Adrenal gland (tissue), 12 donors: ENCODE data around the gene XYLB. TPM values are rescaled to one million over a fixed set of nuclear protein-coding genes. Genes with fewer than 3 reads are reported as not detected.

ENCODE experiments used
- DNase-seq, 7 donors: peaks; one replicate each; pipeline ENCODE4 v3.0.0-alpha.2; 2019 to 2020
- H3K27ac ChIP-seq, 5 donors: fragments of 200-600 bp; sonication (generic) in 4 of 5; 1 replicate in 3 of 5; 2 replicates in 2 of 5; pipeline versions ENCODE4 v1.5.1 to v1.8.0; 2016 to 2020; ENCODE audit warnings: mild to moderate bottlenecking in 1 of 5
- H3K27me3 ChIP-seq: fragments of 200-600 bp; 2 replicates; pipeline ENCODE4 v1.8.0; 2021
- H3K36me3 ChIP-seq, 2 donors: fragments of 200-600 bp; replicated peaks in 1 of 2; 1 replicate in 1 of 2; 2 replicates in 1 of 2; pipeline versions ENCODE4 v1.5.1 to v1.8.0; 2018 to 2022
- H3K4me1 ChIP-seq, 2 donors: fragments of 200-600 bp; replicated peaks in 1 of 2; 1 replicate in 1 of 2; 2 replicates in 1 of 2; pipeline versions ENCODE4 v1.5.1 to v1.8.0; 2018 to 2021
- H3K4me3 ChIP-seq, 4 donors: fragments of 200-600 bp; sonication (generic) in 3 of 4; one replicate each; pipeline ENCODE4 v1.5.1; 2016 to 2018
- H3K9me3 ChIP-seq, 3 donors: fragments of 200-600 bp; sonication (generic) in 1 of 3; replicated peaks in 1 of 3; 1 replicate in 2 of 3; 2 replicates in 1 of 3; pipeline versions ENCODE4 v1.5.1 to v1.8.0; 2016 to 2021
- CTCF ChIP-seq, 6 experiments: fragments of 450-650 bp in 4 of 6; fragments of 200-600 bp in 2 of 6; sonication (generic) in 1 of 6; IDR thresholded peaks; 1 replicate in 5 of 6; 2 replicates in 1 of 6; pipeline versions ENCODE4 v1.5.1 to v1.8.0; 2016 to 2021; ENCODE audit warnings: antibody characterized with exemption in 6 of 6, mild to moderate bottlenecking in 2 of 6, moderate library complexity in 1 of 6
- POLR2A ChIP-seq, 2 donors: fragments of 450-650 bp; IDR thresholded peaks; one replicate each; pipeline ENCODE4 v1.6.1; 2017; ENCODE audit warnings: antibody characterized with exemption in 2 of 2, mild to moderate bottlenecking in 2 of 2, moderate library complexity in 1 of 2
- WGBS, 4 donors: extraction: QIAGEN DNeasy Blood & Tissue Kit in 2 of 4; methylation state at CpG; one replicate each; pipeline versions ENCODE4 v1.1.5 to v1.1.7; 2013 to 2017; 5-methylcytosine and 5-hydroxymethylcytosine counted together
- intact Hi-C, 2 donors: fragments of 100-400 bp; cut with DNase I; formaldehyde crosslinking; loops; one replicate each; pipeline versions ENCODE4 v1.14.1 to v1.15.0; 2022 to 2023
- polyA plus RNA-seq, 3 donors: library from polyadenylated mRNA; stranded (reverse); fragments of 200-250 nt in 2 of 3; fragments of 350-450 nt in 1 of 3; fragmentation: Illumina TruSeq in 1 of 3; extraction: RNeasy Lipid Tissue Mini Kit (QIAGEN cat#74804) in 1 of 3; gene quantifications; one replicate each; pipeline ENCODE4 v1.2.3, GENCODE V29; 2013 to 2014
- total RNA-seq, 9 donors: library from RNA; depleted of rRNA in 4 of 9; stranded (reverse); fragments of >200 nt in 4 of 9; fragments of 120-200 nt in 1 of 9; fragmentation: NEBNext Ultra II Directional in 1 of 9; extraction: Animal tissue kit (Norgen Biotek cat#: 25700) in 1 of 9; gene quantifications; one replicate each; pipeline versions ENCODE4 v1.1.0 to v1.2.4, GENCODE V29; 2013 to 2023
- donor health status: healthy with polysubstance abuse.
- donor health status: Bipolar disorder and iron deficiency.
- donor health status: DM: yes; HTN: yes; CAD: no.
- donor health status: DM: no; HTN: no; CAD: no.
- donor health status: DM: no; HTN: no; CAD: no.
- donor health status: DM: yes; HTN: yes; CAD: no.

Gene XYLB
- total and polyA plus RNA-seq, 12 donors: 1.5 to 14.9 (median 7.5) TPM

GRCh38 chr3:38374221-38374620 lies 27.6 kb downstream of the XYLB start:
- DNase-seq: no peak
- Histone ChIP-seq H3K27ac (no peak overlapping the region), H3K9me3 (no peaks in the 10 kb centered on the region), H3K36me3 (peaks cover 0 to 12% of the 10 kb centered on the region in 2 donors), H3K4me3 (no peak overlapping the region), H3K27me3 (no peaks in the 10 kb centered on the region), H3K4me1 (no peaks in the 10 kb centered on the region)
- intact Hi-C loops: no loop called here
- WGBS, 4 donors: 80 to 94% (median 83%) methylated on average over 7 to 9 of the region's 9 CpGs
- TF ChIP-seq CTCF (IDR thresholded peaks at IDR 0.05) (no peak), POLR2A (IDR thresholded peaks at IDR 0.05) (no peak)

- H3K4me1 ChIP-seq: no peaks in the 10 kb centered on the region
- WGBS, 4 donors: 88 to 100% (median 95%) methylated on average over 3 to 6 of the region's 6 CpGs
- no peak overlapping the region for H3K4me3 ChIP-seq
- TF ChIP-seq POLR2A (IDR thresholded peaks at IDR 0.05): no peak
- TF ChIP-seq CTCF (IDR thresholded peaks at IDR 0.05): no peak
- intact Hi-C loops: no loop called here
- H3K36me3 ChIP-seq: peaks cover 0 to 14% of the 10 kb centered on the region in 2 donors
- H3K27me3 ChIP-seq: no peaks in the 10 kb centered on the region
- no peaks in the 10 kb centered on the region for H3K9me3 ChIP-seq
- no peak for DNase-seq
- no peak overlapping the region for H3K27ac ChIP-seq
Measured at GRCh38 chr3:38375072-38375471, 28.5 kb downstream of the XYLB start.

GRCh38 chr3:38375488-38376097 lies 29.0 kb downstream of the XYLB start:
- 92 to 98% (median 94%) methylated on average over 7 to 8 of the region's 8 CpGs; no CpG with 5 or more reads in 1 of the 4 donors for WGBS, 4 donors
- intact Hi-C loops: no loop called here

More at GRCh38 chr3:38375488-38376097, 29.0 kb downstream of the XYLB start:
- no peak for DNase-seq
- no peak overlapping the region for H3K4me3 ChIP-seq
- H3K4me1 ChIP-seq: no peaks in the 10 kb centered on the region
- H3K27ac ChIP-seq: no peak overlapping the region
- H3K27me3 ChIP-seq: no peaks in the 10 kb centered on the region
- H3K9me3 ChIP-seq: no peaks in the 10 kb centered on the region
- peaks cover 0 to 16% of the 10 kb centered on the region in 2 donors for H3K36me3 ChIP-seq
- TF ChIP-seq POLR2A (IDR thresholded peaks at IDR 0.05): no peak
- no peak for TF ChIP-seq CTCF (IDR thresholded peaks at IDR 0.05)
